Stimulated activated naive CD8-positive, alpha-beta T cell treated with anti-CD3 and anti-CD28 coated beads, Interleukin-15, Interleukin-2, amounts not matched to agents 100 ng/mL and 50 ng/mL, for 24 hours (primary cell): ENCODE measurements around the gene CHCHD4.
"Not testable (repeated sequence)": the region's sequence is repeated elsewhere in the genome, so short reads cannot be mapped to it uniquely, and the experiment has no call there.

Experiments
- H3K27ac Mint-ChIP-seq: one replicate; pipeline ENCODE4 v1.8.0; 2021; ENCODE audit warnings: mild to moderate bottlenecking, mixed read lengths
- H3K27me3 Mint-ChIP-seq: one replicate; pipeline ENCODE4 v1.8.0; 2021; ENCODE audit warnings: mixed read lengths
- H3K36me3 Mint-ChIP-seq: one replicate; pipeline ENCODE4 v1.8.0; 2021; ENCODE audit warnings: low read depth, mixed read lengths
- H3K4me1 Mint-ChIP-seq: one replicate; pipeline ENCODE4 v1.8.0; 2021; ENCODE audit warnings: low read depth, mixed read lengths
- H3K4me3 Mint-ChIP-seq: one replicate; pipeline ENCODE4 v1.8.0; 2021; ENCODE audit warnings: mild to moderate bottlenecking, mixed read lengths
- H3K9me3 Mint-ChIP-seq: one replicate; pipeline ENCODE4 v1.8.0; 2021; ENCODE audit warnings: mixed read lengths

CHCHD4 gene

GRCh38 chr3:14096742-14097141, 27.9 kb downstream of the CHCHD4 start:
- Mint-ChIP-seq H3K36me3 (no peaks in the 10 kb centered on the region), H3K4me3 (no peak overlapping the region), H3K4me1 (no peaks in the 10 kb centered on the region), H3K9me3 (no peaks in the 10 kb centered on the region), H3K27me3 (peaks cover 36% of the 10 kb centered on the region), H3K27ac (no peak overlapping the region)

- Mint-ChIP-seq H3K27me3 (peaks cover 48% of the 10 kb centered on the region), H3K9me3 (no peaks in the 10 kb centered on the region), H3K27ac (no peak overlapping the region), H3K36me3 (no peaks in the 10 kb centered on the region), H3K4me3 (no peak overlapping the region), H3K4me1 (no peaks in the 10 kb centered on the region)
Observed at GRCh38 chr3:14093831-14094230, 30.8 kb downstream of the CHCHD4 start.

- H3K4me1 Mint-ChIP-seq = no peaks in the 10 kb centered on the region
Observed at GRCh38 chr3:14092464-14092863, 32.2 kb downstream of the CHCHD4 start.

GRCh38 chr3:14091959-14092358, 32.7 kb downstream of the CHCHD4 start:
- H3K27ac Mint-ChIP-seq, H3K4me3 Mint-ChIP-seq, H3K4me1 Mint-ChIP-seq, H3K36me3 Mint-ChIP-seq: not testable (repeated sequence)
- peaks cover 10% of the 10 kb centered on the region for H3K9me3 Mint-ChIP-seq
- peaks cover 49% of the 10 kb centered on the region for H3K27me3 Mint-ChIP-seq

More at GRCh38 chr3:14092464-14092863, 32.2 kb downstream of the CHCHD4 start:
- Mint-ChIP-seq H3K27ac (no peak overlapping the region), H3K27me3 (peaks cover 51% of the 10 kb centered on the region), H3K9me3 (peaks cover 7% of the 10 kb centered on the region), H3K36me3 (no peaks in the 10 kb centered on the region), H3K4me3 (no peak overlapping the region)

GRCh38 chr3:14087461-14087860, 37.2 kb downstream of the CHCHD4 start:
- not testable (repeated sequence) for H3K36me3 Mint-ChIP-seq, H3K4me3 Mint-ChIP-seq, H3K27ac Mint-ChIP-seq, H3K4me1 Mint-ChIP-seq
- H3K27me3 Mint-ChIP-seq = peaks cover 38% of the 10 kb centered on the region
- peaks cover 14% of the 10 kb centered on the region for H3K9me3 Mint-ChIP-seq

- Mint-ChIP-seq H3K36me3 (no peaks in the 10 kb centered on the region), H3K4me3 (no peak overlapping the region), H3K4me1 (peaks cover 13% of the 10 kb centered on the region), H3K27me3 (peaks cover 14% of the 10 kb centered on the region), H3K9me3 (peaks cover 5% of the 10 kb centered on the region), H3K27ac (no peak overlapping the region)
Observed at GRCh38 chr3:14082108-14082657, 42.5 kb downstream of the CHCHD4 start.

- no peak overlapping the region for H3K27ac Mint-ChIP-seq
- H3K9me3 Mint-ChIP-seq = no peaks in the 10 kb centered on the region
- no peak overlapping the region for H3K4me3 Mint-ChIP-seq
- peaks cover 9% of the 10 kb centered on the region for H3K27me3 Mint-ChIP-seq
- peaks cover 8% of the 10 kb centered on the region for H3K4me1 Mint-ChIP-seq
- H3K36me3 Mint-ChIP-seq = no peaks in the 10 kb centered on the region
Observed at GRCh38 chr3:14077310-14077709, 47.4 kb downstream of the CHCHD4 start.

GRCh38 chr3:14075233-14075632, 49.4 kb downstream of the CHCHD4 start:
- H3K4me3 Mint-ChIP-seq, H3K9me3 Mint-ChIP-seq, H3K4me1 Mint-ChIP-seq, H3K36me3 Mint-ChIP-seq, H3K27ac Mint-ChIP-seq: not testable (repeated sequence)
- peaks cover 15% of the 10 kb centered on the region for H3K27me3 Mint-ChIP-seq

- Mint-ChIP-seq H3K36me3 (no peaks in the 10 kb centered on the region), H3K27ac (no peak overlapping the region), H3K27me3 (peaks cover 18% of the 10 kb centered on the region), H3K9me3 (no peaks in the 10 kb centered on the region), H3K4me3 (no peak overlapping the region), H3K4me1 (no peaks in the 10 kb centered on the region)
Observed at GRCh38 chr3:14064910-14065309, 59.8 kb downstream of the CHCHD4 start.

- Mint-ChIP-seq H3K27ac (no peak overlapping the region), H3K36me3 (no peaks in the 10 kb centered on the region), H3K4me3 (no peak overlapping the region), H3K4me1 (no peaks in the 10 kb centered on the region), H3K9me3 (no peaks in the 10 kb centered on the region), H3K27me3 (peaks cover 14% of the 10 kb centered on the region)
Observed at GRCh38 chr3:14063152-14063551, 61.5 kb downstream of the CHCHD4 start.
